Ovary (tissue), 9 donors: ENCODE results near the gene TRIM37. TPM values are rescaled to one million over a fixed set of nuclear protein-coding genes. Genes with fewer than 3 reads are reported as not detected.

Experiments used
- DNase-seq, 5 donors: peaks; one replicate each; pipeline ENCODE4 v3.0.0-alpha.2; 2019 to 2020
- H3K27ac ChIP-seq, 2 donors: fragments of 200-600 bp; one replicate each; pipeline versions ENCODE4 v1.5.1 to v1.8.0; 2019 to 2022
- H3K27me3 ChIP-seq: fragments of 200-600 bp; one replicate; pipeline ENCODE4 v1.8.0; 2022
- H3K36me3 ChIP-seq: fragments of 200-600 bp; sonication (generic); one replicate; pipeline ENCODE4 v1.5.1; 2019
- H3K4me1 ChIP-seq: one replicate; pipeline ENCODE4 v1.8.1; 2013; ENCODE audit warnings: mild to moderate bottlenecking, moderate library complexity; ENCODE audit not compliant: insufficient read depth
- H3K4me3 ChIP-seq: fragments of 200-600 bp; sonication (generic); one replicate; pipeline ENCODE4 v1.5.1; 2017
- H3K9me3 ChIP-seq, 2 donors: fragments of 200-600 bp in 1 of 2; sonication (generic) in 1 of 2; one replicate each; pipeline versions ENCODE4 v1.5.1 to v1.8.1; 2013 to 2019; ENCODE audit warnings: mild to moderate bottlenecking in 1 of 2, moderate library complexity in 1 of 2
- CTCF ChIP-seq, 3 donors: fragments of 450-650 bp in 2 of 3; fragments of 200-600 bp in 1 of 3; IDR thresholded peaks; one replicate each; pipeline versions ENCODE4 v1.5.1 to v1.8.0; 2016 to 2022; ENCODE audit warnings: antibody characterized with exemption in 3 of 3, mild to moderate bottlenecking in 1 of 3
- EP300 ChIP-seq: sonication (generic); formaldehyde crosslinking; IDR thresholded peaks from one replicate; pipeline ENCODE4 v1.6.1; 2017; ENCODE audit warnings: antibody characterized with exemption
- POLR2A ChIP-seq: fragments of 450-650 bp; IDR thresholded peaks from one replicate; pipeline ENCODE4 v1.6.1; 2017; ENCODE audit warnings: antibody characterized with exemption, mild to moderate bottlenecking, moderate library complexity
- WGBS, 3 donors: extraction: QIAGEN DNeasy Blood & Tissue Kit in 1 of 3; methylation state at CpG; one replicate each; pipeline versions ENCODE4 v1.1.5 to v1.1.7; 2013 to 2017; 5-methylcytosine and 5-hydroxymethylcytosine counted together
- intact Hi-C, 4 donors: fragments of 100-400 bp; cut with DNase I; formaldehyde crosslinking; loops; one replicate each; pipeline versions ENCODE4 v1.11.0 to v1.15.1; 2022 to 2023
- polyA plus RNA-seq, 2 donors: library from polyadenylated mRNA; stranded (reverse); fragments of 200-250 nt in 1 of 2; fragments of 350-450 nt in 1 of 2; fragmentation: Illumina TruSeq in 1 of 2; extraction: RNeasy Lipid Tissue Mini Kit (QIAGEN cat#74804) in 1 of 2; gene quantifications; one replicate each; pipeline ENCODE4 v1.2.3, GENCODE V29; 2013 to 2014
- total RNA-seq, 7 donors: library from RNA; depleted of rRNA in 2 of 7; stranded (reverse); fragments of >200 nt in 2 of 7; fragmentation: NEBNext Ultra II Directional in 3 of 7; extraction: Animal tissue kit (Norgen Biotek cat#: 25700) in 3 of 7; gene quantifications; one replicate each; pipeline versions ENCODE4 v1.1.0 to v1.2.4, GENCODE V29; 2016 to 2023
- donor health status: DM: no; HTN: no; CAD: no; lungs with moderate emphysema.
- donor health status: DM: no; HTN: no; CAD: no.
- donor health status: Bipolar disorder and iron deficiency.
- donor health status: DM: yes; HTN: yes; CAD: no.
- donor health status: DM: no; HTN: no; CAD: no.
- donor health status: DM: yes; HTN: yes; CAD: no.

The TRIM37 gene
- total and polyA plus RNA-seq, 9 donors = 8.9 to 21.8 (median 16.8) TPM

- TF ChIP-seq CTCF (IDR thresholded peaks at IDR 0.05) = no peak
- TF ChIP-seq EP300 = no peak
- TF ChIP-seq POLR2A = no peak
- intact Hi-C loops = no loop called here
- Histone ChIP-seq H3K4me1 (no peaks in the 10 kb centered on the region), H3K36me3 (no peaks in the 10 kb centered on the region), H3K4me3 (no peak overlapping the region), H3K9me3 (no peaks in the 10 kb centered on the region), H3K27ac (no peak overlapping the region), H3K27me3 (no peaks in the 10 kb centered on the region)
- 59 to 63% (median 61%) methylated on average over 2 of the region's 2 CpGs for WGBS, 3 donors
- DNase-seq = no peak
These were observed 132.3 kb downstream of the TRIM37 start for GRCh38 chr17:58974354-58974753.

GRCh38 chr17:58970609-58971450, 135.8 kb downstream of the TRIM37 start:
- no peak for DNase-seq
- no peaks in the 10 kb centered on the region for H3K9me3 ChIP-seq
- H3K4me3 ChIP-seq = no peak overlapping the region
- H3K4me1 ChIP-seq = no peaks in the 10 kb centered on the region
- H3K27me3 ChIP-seq = no peaks in the 10 kb centered on the region
- H3K36me3 ChIP-seq = no peaks in the 10 kb centered on the region
- 70 to 74% (median 70%) methylated on average over 7 of the region's 7 CpGs for WGBS, 3 donors
- TF ChIP-seq EP300 = no peak
- TF ChIP-seq CTCF (IDR thresholded peaks at IDR 0.05) = no peak
- no peak for TF ChIP-seq POLR2A
- intact Hi-C loops = no loop called here
- H3K27ac ChIP-seq = no peak overlapping the region

GRCh38 chr17:58969612-58970011, 137.1 kb downstream of the TRIM37 start:
- Histone ChIP-seq H3K4me3 (no peak overlapping the region), H3K36me3 (no peaks in the 10 kb centered on the region), H3K4me1 (no peaks in the 10 kb centered on the region), H3K27ac (no peak overlapping the region), H3K9me3 (no peaks in the 10 kb centered on the region), H3K27me3 (no peaks in the 10 kb centered on the region)
- intact Hi-C loops = no loop called here
- TF ChIP-seq POLR2A = no peak
- TF ChIP-seq EP300 = no peak
- TF ChIP-seq CTCF (IDR thresholded peaks at IDR 0.05) = no peak
- no peak for DNase-seq
- WGBS, 3 donors = 87 to 93% (median 88%) methylated on average over 4 of the region's 4 CpGs

- intact Hi-C loops = no loop called here
- no peaks in the 10 kb centered on the region for H3K36me3 ChIP-seq
- no peaks in the 10 kb centered on the region for H3K9me3 ChIP-seq
- no peak for DNase-seq
- WGBS, 3 donors = 36 to 56% (median 48%) methylated on average over 1 of the region's 1 CpG
- H3K27ac ChIP-seq = no peak overlapping the region
- no peak overlapping the region for H3K4me3 ChIP-seq
- TF ChIP-seq CTCF (IDR thresholded peaks at IDR 0.05) = no peak
- no peaks in the 10 kb centered on the region for H3K4me1 ChIP-seq
- no peaks in the 10 kb centered on the region for H3K27me3 ChIP-seq
These were observed 137.5 kb downstream of the TRIM37 start for GRCh38 chr17:58969156-58969555.
